Neural progenitor cell (in vitro differentiated cells): ENCODE data around the gene SYCP1.

ENCODE experiments used
- EZH2 ChIP-seq: fragments of 200-600 bp; sonication (generic); IDR thresholded peaks from 2 replicates; pipeline ENCODE4 v1.6.1; 2017; ENCODE audit warnings: antibody characterized with exemption, mild to moderate bottlenecking, moderate library complexity
- TF ChIP-seq, protein P1 (sequence below): fragments of 200-600 bp; sonication (generic); IDR thresholded peaks from 2 replicates; pipeline ENCODE4 v1.5.1; 2017; ENCODE audit warnings: antibody characterized with exemption, mild to moderate bottlenecking

DNA sequence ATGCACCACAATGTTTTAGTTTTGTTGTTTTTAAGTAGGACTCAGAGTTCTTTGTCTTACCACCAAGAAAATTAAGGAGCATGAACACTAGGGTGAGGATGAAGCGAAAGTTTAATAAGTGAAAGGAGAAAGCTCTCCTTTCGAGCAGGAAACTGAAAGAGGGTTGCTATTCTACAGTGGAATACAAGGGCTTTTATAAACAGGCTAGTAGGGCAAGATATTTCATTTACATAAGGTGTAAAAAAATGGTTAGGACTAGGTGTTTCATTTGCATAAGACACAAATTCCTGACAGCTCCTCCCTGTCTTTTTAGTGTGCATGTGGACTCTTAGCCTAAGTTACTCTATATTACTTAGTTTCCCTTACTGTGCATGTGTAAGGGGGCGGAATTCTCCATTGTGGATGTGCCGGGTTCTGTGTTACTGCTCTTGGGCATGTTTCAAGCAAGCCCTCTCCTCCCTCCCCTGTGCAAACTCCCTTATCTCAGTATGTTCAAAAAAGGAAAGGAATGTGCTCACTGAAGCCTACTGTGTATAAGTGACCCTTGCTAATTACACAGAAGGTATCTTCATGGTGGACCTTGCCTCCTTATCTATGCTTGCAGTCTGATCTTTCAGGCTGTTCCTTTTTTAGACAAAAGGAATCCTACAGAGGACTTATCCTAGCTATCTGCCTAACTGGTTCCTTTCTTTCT is 182.3 kb downstream of the SYCP1 start:
- TF ChIP-seq, protein P1, sequence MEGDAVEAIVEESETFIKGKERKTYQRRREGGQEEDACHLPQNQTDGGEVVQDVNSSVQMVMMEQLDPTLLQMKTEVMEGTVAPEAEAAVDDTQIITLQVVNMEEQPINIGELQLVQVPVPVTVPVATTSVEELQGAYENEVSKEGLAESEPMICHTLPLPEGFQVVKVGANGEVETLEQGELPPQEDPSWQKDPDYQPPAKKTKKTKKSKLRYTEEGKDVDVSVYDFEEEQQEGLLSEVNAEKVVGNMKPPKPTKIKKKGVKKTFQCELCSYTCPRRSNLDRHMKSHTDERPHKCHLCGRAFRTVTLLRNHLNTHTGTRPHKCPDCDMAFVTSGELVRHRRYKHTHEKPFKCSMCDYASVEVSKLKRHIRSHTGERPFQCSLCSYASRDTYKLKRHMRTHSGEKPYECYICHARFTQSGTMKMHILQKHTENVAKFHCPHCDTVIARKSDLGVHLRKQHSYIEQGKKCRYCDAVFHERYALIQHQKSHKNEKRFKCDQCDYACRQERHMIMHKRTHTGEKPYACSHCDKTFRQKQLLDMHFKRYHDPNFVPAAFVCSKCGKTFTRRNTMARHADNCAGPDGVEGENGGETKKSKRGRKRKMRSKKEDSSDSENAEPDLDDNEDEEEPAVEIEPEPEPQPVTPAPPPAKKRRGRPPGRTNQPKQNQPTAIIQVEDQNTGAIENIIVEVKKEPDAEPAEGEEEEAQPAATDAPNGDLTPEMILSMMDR: no peak
- TF ChIP-seq EZH2: no peak
